WTC11 (cell line): ENCODE results near the gene TMPRSS2. TPM values are rescaled to one million over a fixed set of nuclear protein-coding genes. Genes with fewer than 3 reads are reported as not detected.
A peak's percentile ranks its signal among the peaks of the same experiment; 100 is the strongest.

Experiments
- ATAC-seq: fragments of 200-7000 bp; cut with Tn5 transposase; 2 replicates; pipeline ENCODE4 v1.10.0; 2021; ENCODE audit warnings: mild to moderate bottlenecking, moderate library complexity
- CTCF ChIA-PET: fragments of 300-600 bp; sonication (Branson Sonifier 250); formaldehyde crosslinking; loops from one replicate; lab custom pipeline; 2021; ENCODE audit warnings: antibody characterized with exemption; lab: Charles Lee
- POLR2A ChIA-PET: fragments of 350-600 bp; sonication (Branson Sonifier 250); formaldehyde crosslinking; loops from one replicate; lab custom pipeline; 2021; ENCODE audit warnings: antibody characterized with exemption; lab: Charles Lee
- DNase-seq: peaks from one replicate; pipeline ENCODE4 v3.0.0; 2021; ENCODE audit warnings: low spot score
- H3K27ac Mint-ChIP-seq: 2 replicates; pipeline ENCODE4 v1.8.0; 2021; ENCODE audit warnings: mixed read lengths
- H3K27me3 Mint-ChIP-seq: 2 replicates; pipeline ENCODE4 v1.8.0; 2021; ENCODE audit warnings: low read depth, mild to moderate bottlenecking, moderate library complexity, mixed read lengths
- H3K36me3 Mint-ChIP-seq: 2 replicates; pipeline ENCODE4 v1.8.0; 2021; ENCODE audit warnings: mixed read lengths
- H3K4me1 Mint-ChIP-seq: 2 replicates; pipeline ENCODE4 v1.8.0; 2022; ENCODE audit warnings: mixed read lengths
- H3K4me3 Mint-ChIP-seq: 2 replicates; pipeline ENCODE4 v1.8.0; 2021; ENCODE audit warnings: mild to moderate bottlenecking, moderate library complexity, mixed read lengths
- H3K9me3 Mint-ChIP-seq: 2 replicates; pipeline ENCODE4 v1.8.0; 2021; ENCODE audit warnings: mixed read lengths
- ATF2 ChIP-seq: sonication (generic); formaldehyde crosslinking; IDR thresholded peaks from 2 replicates; pipeline ENCODE4 v1.8.1; 2022; ENCODE audit warnings: low read depth, missing genetic modification reagents, borderline replicate concordance
- ATF6 ChIP-seq: sonication (generic); formaldehyde crosslinking; IDR thresholded peaks from 2 replicates; pipeline ENCODE4 v1.8.1; 2023; ENCODE audit warnings: mild to moderate bottlenecking, missing genetic modification reagents
- CREM ChIP-seq: sonication (generic); formaldehyde crosslinking; IDR thresholded peaks from 2 replicates; pipeline ENCODE4 v1.8.1; 2022; ENCODE audit warnings: mild to moderate bottlenecking, missing genetic modification reagents, moderate library complexity
- CTCF ChIP-seq: fragments of 200-600 bp; IDR thresholded peaks from 2 replicates; pipeline ENCODE4 v1.8.0; 2022; ENCODE audit warnings: antibody characterized with exemption
- E2F4 ChIP-seq: sonication (generic); formaldehyde crosslinking; IDR thresholded peaks from 2 replicates; pipeline ENCODE4 v1.8.1; 2022; ENCODE audit warnings: low read depth, mild to moderate bottlenecking, moderate library complexity, missing genetic modification reagents, borderline replicate concordance
- EMX1 ChIP-seq: fragments of 250-450 bp; sonication (Bioruptor Pico); IDR thresholded peaks from 2 replicates; pipeline ENCODE4 v1.8.0; 2021; ENCODE audit warnings: mild to moderate bottlenecking
- ERG ChIP-seq: fragments of 250-450 bp; sonication (Bioruptor Pico); IDR thresholded peaks from 2 replicates; pipeline ENCODE4 v1.8.0; 2021; ENCODE audit warnings: mild to moderate bottlenecking
- ETV6 ChIP-seq: sonication (generic); formaldehyde crosslinking; IDR thresholded peaks from 2 replicates; pipeline ENCODE4 v1.8.1; 2022; ENCODE audit warnings: mild to moderate bottlenecking, missing genetic modification reagents
- HMGA2 ChIP-seq: fragments of 250-450 bp; sonication (Bioruptor Pico); IDR thresholded peaks from 2 replicates; pipeline ENCODE4 v1.4.0; 2021; ENCODE audit warnings: mild to moderate bottlenecking, moderate library complexity
- IRF1 ChIP-seq: sonication (generic); formaldehyde crosslinking; IDR thresholded peaks from 2 replicates; pipeline ENCODE4 v1.8.0; 2023; ENCODE audit warnings: missing genetic modification reagents
- IRF2 ChIP-seq: sonication (generic); formaldehyde crosslinking; IDR thresholded peaks from 2 replicates; pipeline ENCODE4 v1.8.0; 2022; ENCODE audit warnings: low read depth, missing genetic modification reagents, borderline replicate concordance
- KAT7 ChIP-seq: sonication (generic); formaldehyde crosslinking; IDR thresholded peaks from 2 replicates; pipeline ENCODE4 v1.8.1; 2023; ENCODE audit warnings: missing genetic modification reagents, mild to moderate bottlenecking, borderline replicate concordance
- MYBL2 ChIP-seq: sonication (generic); formaldehyde crosslinking; IDR thresholded peaks from 2 replicates; pipeline ENCODE4 v1.8.1; 2023; ENCODE audit warnings: mild to moderate bottlenecking, moderate library complexity, missing genetic modification reagents
- NFATC4 ChIP-seq: fragments of 250-450 bp; sonication (Bioruptor Pico); IDR thresholded peaks from 2 replicates; pipeline ENCODE4 v1.9.0; 2021; ENCODE audit warnings: mild to moderate bottlenecking
- NFE2L1 ChIP-seq: sonication (generic); formaldehyde crosslinking; IDR thresholded peaks from 2 replicates; pipeline ENCODE4 v1.8.1; 2023; ENCODE audit warnings: missing genetic modification reagents
- NR2C2 ChIP-seq: sonication (generic); formaldehyde crosslinking; IDR thresholded peaks from 2 replicates; pipeline ENCODE4 v1.8.0; 2022; ENCODE audit warnings: mild to moderate bottlenecking, missing genetic modification reagents
- PRRX2 ChIP-seq: fragments of 250-450 bp; sonication (Bioruptor Pico); IDR thresholded peaks from 2 replicates; pipeline ENCODE4 v1.8.0; 2021; ENCODE audit warnings: mild to moderate bottlenecking
- RORB ChIP-seq: fragments of 250-450 bp; sonication (Bioruptor Pico); IDR thresholded peaks from 2 replicates; pipeline ENCODE4 v1.9.0; 2021; ENCODE audit warnings: mild to moderate bottlenecking
- SMAD3 ChIP-seq: sonication (generic); formaldehyde crosslinking; IDR thresholded peaks from 2 replicates; pipeline ENCODE4 v1.8.0; 2022; ENCODE audit warnings: missing genetic modification reagents, mild to moderate bottlenecking, borderline replicate concordance
- SOX15 ChIP-seq: fragments of 250-450 bp; sonication (Bioruptor Pico); IDR thresholded peaks from 2 replicates; pipeline ENCODE4 v1.9.0; 2021; ENCODE audit warnings: mild to moderate bottlenecking
- TEAD1 ChIP-seq: sonication (generic); formaldehyde crosslinking; IDR thresholded peaks from 2 replicates; pipeline ENCODE4 v1.8.0; 2022; ENCODE audit warnings: mild to moderate bottlenecking, missing genetic modification reagents
- TP53 ChIP-seq: sonication (generic); formaldehyde crosslinking; IDR thresholded peaks from 2 replicates; pipeline ENCODE4 v1.8.1; 2023; ENCODE audit warnings: mild to moderate bottlenecking, missing genetic modification reagents
- USF2 ChIP-seq: sonication (generic); formaldehyde crosslinking; IDR thresholded peaks from 2 replicates; pipeline ENCODE4 v1.8.1; 2023; ENCODE audit warnings: mild to moderate bottlenecking, missing genetic modification reagents, moderate library complexity
- ZNF121 ChIP-seq: sonication (generic); formaldehyde crosslinking; IDR thresholded peaks from 2 replicates; pipeline ENCODE4 v1.8.0; 2023; ENCODE audit warnings: missing genetic modification reagents
- ZNF512 ChIP-seq: sonication (generic); formaldehyde crosslinking; IDR thresholded peaks from 2 replicates; pipeline ENCODE4 v1.8.1; 2022; ENCODE audit warnings: missing genetic modification reagents, borderline replicate concordance
- total RNA-seq: library from RNA; stranded (reverse); gene quantifications from 3 replicates; pipeline ENCODE4 v1.2.3, GENCODE V29; 2021

The TMPRSS2 gene
- total RNA-seq, 1 experiment from 2014 or later, result 8.5 TPM

- Mint-ChIP-seq H3K9me3 (no peaks in the 10 kb centered on the region), H3K4me3 (no peak overlapping the region)
Measured at GRCh38 chr21:41472753-41473548, 35.0 kb downstream of the TMPRSS2 start.

GRCh38 chr21:41470054-41470453, 37.9 kb downstream of the TMPRSS2 start:
- no peaks in the 10 kb centered on the region for H3K9me3 Mint-ChIP-seq
- DNase-seq (no peak), ATAC-seq (no peak)
- H3K4me1 Mint-ChIP-seq, result peaks cover 8% of the 10 kb centered on the region
- CTCF ChIA-PET, result interaction anchor here (1.2 kb wide), 1 partner anchor 187 kb away, joined by 3 read pairs; no protein-coding TSS in a partner anchor
- no peak overlapping the region for H3K4me3 Mint-ChIP-seq
- H3K27ac Mint-ChIP-seq, result peak overlapping the region; percentile 30; the same call in 1 of the 2 replicates
- peaks cover 29% of the 10 kb centered on the region for H3K36me3 Mint-ChIP-seq
- no peaks in the 10 kb centered on the region for H3K27me3 Mint-ChIP-seq
- POLR2A ChIA-PET, result no interaction called here
- TF ChIP-seq NFE2L1 (CRISPR knock-in tag), result no peak
- TF ChIP-seq ETV6 (CRISPR knock-in tag), result no peak
- no peak for TF ChIP-seq PRRX2 (CRISPR knock-in tag)
- no peak for TF ChIP-seq ATF2 (CRISPR knock-in tag)
- TF ChIP-seq SMAD3, result no peak
- no peak for TF ChIP-seq CTCF
- TF ChIP-seq KAT7, result no peak
- TF ChIP-seq USF2 (CRISPR knock-in tag), result no peak
- no peak for TF ChIP-seq HMGA2
- TF ChIP-seq CREM (CRISPR knock-in tag), result no peak
- no peak for TF ChIP-seq E2F4 (CRISPR knock-in tag)
- no peak for TF ChIP-seq TP53 (CRISPR knock-in tag)
- TF ChIP-seq SOX15 (CRISPR knock-in tag), result no peak
- no peak for TF ChIP-seq ERG
- TF ChIP-seq NR2C2 (CRISPR knock-in tag), result no peak
- no peak for TF ChIP-seq ZNF512 (CRISPR knock-in tag)

More at GRCh38 chr21:41472753-41473548, 35.0 kb downstream of the TMPRSS2 start:
- Mint-ChIP-seq H3K4me1 (peaks cover 26% of the 10 kb centered on the region), H3K27me3 (no peaks in the 10 kb centered on the region), H3K27ac (no peak overlapping the region), H3K36me3 (peaks cover 19% of the 10 kb centered on the region; the same call in 1 of the 2 replicates)
- DNase-seq (no peak), ATAC-seq (no peak)
- TF ChIP-seq TEAD1, result no peak
- no peak for TF ChIP-seq MYBL2 (CRISPR knock-in tag)
- no peak for TF ChIP-seq IRF2 (CRISPR knock-in tag)
- TF ChIP-seq RORB (CRISPR knock-in tag), result no peak
- no peak for TF ChIP-seq ATF6
- TF ChIP-seq IRF1 (CRISPR knock-in tag), result no peak
- TF ChIP-seq EMX1 (CRISPR knock-in tag), result no peak
- no peak for TF ChIP-seq ZNF121
- TF ChIP-seq NFATC4 (CRISPR knock-in tag), result no peak
- ChIA-PET CTCF (no interaction called here), POLR2A (no interaction called here)
